GM12878 (cell line): ENCODE data around the gene SLC22A4. TPM values are rescaled to one million over a fixed set of nuclear protein-coding genes. Genes with fewer than 3 reads are reported as not detected.

Source experiments
- ATAC-seq: fragments of 200-7000 bp; cut with Tn5 transposase; 3 replicates; pipeline ENCODE4 v1.9.1; 2020; ENCODE audit warnings: mild to moderate bottlenecking, moderate library complexity
- Bru-seq: library from RNA; stranded (reverse); fragments of 400-500 nt; gene quantifications from one replicate; lab custom pipeline; 2021; lab: Mats Ljungman, UMichigan
- BruChase-seq, 2 experiments: library from RNA; stranded (reverse); fragments of 400-500 nt; gene quantifications; one replicate each; lab custom pipeline; 2021; lab: Mats Ljungman, UMichigan
- BruUV-seq: library from RNA; stranded (reverse); fragments of 400-500 nt; replicated peaks from 2 replicates; lab custom pipeline; 2021; lab: Mats Ljungman, UMichigan
- CTCF ChIA-PET: fragments of 300-600 bp; sonication (Branson Sonifier 250); formaldehyde crosslinking; extraction: SDS; loops from one replicate; lab custom pipeline; 2021; ENCODE audit warnings: inconsistent platforms; lab: Yijun Ruan, JAX
- POLR2A ChIA-PET: fragments of 350-600 bp; formaldehyde crosslinking; extraction: SDS; loops from one replicate; lab custom pipeline; 2021; ENCODE audit warnings: inconsistent platforms; lab: Charles Lee
- RAD21 ChIA-PET: fragments of 300-600 bp; sonication (Branson Sonifier 250); formaldehyde crosslinking; loops from one replicate; lab custom pipeline; 2023; ENCODE audit warnings: antibody characterized with exemption; ENCODE audit not compliant: unreplicated experiment; lab: Charles Lee
- SMC1A ChIA-PET: fragments of 300-600 bp; sonication (Branson Sonifier 250); formaldehyde crosslinking; loops from one replicate; lab custom pipeline; 2023; ENCODE audit not compliant: unreplicated experiment, uncharacterized antibody; lab: Charles Lee
- DNase-seq: peaks from one replicate; pipeline ENCODE4 v3.0.0-alpha.2; 2011; ENCODE audit warnings: low read depth, low spot score
- FAIRE-seq: peaks from 3 replicates; lab custom pipeline; 2011; peaks lifted over from hg19 to GRCh38; lab: Jason Lieb, UNC
- H2AFZ ChIP-seq: 2 replicates; pipeline ENCODE4 v1.6.0; 2011; ENCODE audit warnings: low read depth, low read length, control low read depth; ENCODE audit not compliant: control insufficient read depth
- H3K27ac ChIP-seq: 2 replicates; pipeline ENCODE4 v1.5.1; 2011; ENCODE audit warnings: control low read depth; ENCODE audit not compliant: control insufficient read depth, insufficient read depth
- H3K27me3 ChIP-seq, 2 experiments: replicated peaks in 1 of 2; 2 replicates each; pipeline versions ENCODE4 v1.6.0 to v1.6.1; 2011; ENCODE audit warnings: low read length in 1 of 2; ENCODE audit not compliant: control insufficient read depth in 2 of 2, insufficient read depth in 2 of 2
- H3K36me3 ChIP-seq, 2 experiments: 2 replicates each; pipeline ENCODE4 v1.5.1; 2011; ENCODE audit warnings: low read length in 1 of 2; ENCODE audit not compliant: control insufficient read depth in 2 of 2, insufficient read depth in 2 of 2
- H3K4me1 ChIP-seq: 2 replicates; pipeline ENCODE4 v1.6.1; 2011; ENCODE audit warnings: mild to moderate bottlenecking, low read length, moderate library complexity, mixed read lengths; ENCODE audit not compliant: control insufficient read depth, insufficient read depth
- H3K4me2 ChIP-seq: 2 replicates; pipeline ENCODE4 v1.6.0; 2011; ENCODE audit warnings: control low read depth; ENCODE audit not compliant: control insufficient read depth, insufficient read depth
- H3K4me3 ChIP-seq: fragments of 200-600 bp; sonication (generic); 2 replicates; pipeline ENCODE4 v1.5.1; 2016
- H3K79me2 ChIP-seq: 2 replicates; pipeline ENCODE4 v1.6.0; 2011; ENCODE audit warnings: low read length; ENCODE audit not compliant: control insufficient read depth, insufficient read depth
- H3K9ac ChIP-seq: 2 replicates; pipeline ENCODE4 v1.8.0; 2011; ENCODE audit warnings: low read length, control low read depth, mixed read lengths; ENCODE audit not compliant: control insufficient read depth, insufficient read depth
- H3K9me3 ChIP-seq: replicated peaks from 3 replicates; pipeline ENCODE4 v1.5.1; 2011; ENCODE audit warnings: mild to moderate bottlenecking, low read length; ENCODE audit not compliant: control insufficient read depth, insufficient read depth
- H4K20me1 ChIP-seq: 2 replicates; pipeline ENCODE4 v1.6.0; 2011; ENCODE audit not compliant: control insufficient read depth, insufficient read depth
- CBFB ChIP-seq: IDR thresholded peaks from 2 replicates; pipeline ENCODE4 v1.6.1; 2016; ENCODE audit warnings: antibody characterized with exemption, low read depth
- CHD1 ChIP-seq: IDR thresholded peaks from 2 replicates; pipeline ENCODE4 v1.6.1; 2012; ENCODE audit warnings: low read depth, low read length, improper control_type of control experiment
- CTCF ChIP-seq, 3 experiments: IDR thresholded peaks in 2 of 3; conservative IDR thresholded peaks in 1 of 3; 2 replicates each; pipeline ENCODE4 v1.5.1; 2011; ENCODE audit warnings: low read depth in 3 of 3, low read length in 3 of 3, mild to moderate bottlenecking in 3 of 3, control low read depth in 2 of 3, moderate library complexity in 2 of 3, inconsistent platforms in 1 of 3, mixed read lengths in 1 of 3; ENCODE audit not compliant: control insufficient read depth in 2 of 3, insufficient read depth in 1 of 3; ENCODE audit errors: extremely low read depth in 1 of 3
- GATAD2B ChIP-seq: fragments of 450-650 bp; conservative IDR thresholded peaks from 2 replicates; pipeline ENCODE4 v1.6.1; 2017; ENCODE audit warnings: low read depth, mild to moderate bottlenecking, moderate library complexity
- IKZF1 ChIP-seq: fragments of 450-650 bp; conservative IDR thresholded peaks from 2 replicates; pipeline ENCODE4 v1.6.1; 2017; ENCODE audit warnings: antibody characterized with exemption, mild to moderate bottlenecking
- IRF5 ChIP-seq: fragments of 450-650 bp; IDR thresholded peaks from 2 replicates; pipeline ENCODE4 v1.6.1; 2017; ENCODE audit warnings: borderline replicate concordance
- JUNB ChIP-seq: IDR thresholded peaks from 2 replicates; pipeline ENCODE4 v1.6.1; 2016; ENCODE audit warnings: antibody characterized with exemption, mild to moderate bottlenecking
- MAX ChIP-seq: IDR thresholded peaks from 2 replicates; pipeline ENCODE4 v1.6.1; 2012; ENCODE audit warnings: low read depth, low read length, improper control_type of control experiment
- MYB ChIP-seq: fragments of 150-350 bp; IDR thresholded peaks from 2 replicates; pipeline ENCODE4 v1.6.1; 2014; ENCODE audit warnings: mild to moderate bottlenecking, low read depth, low read length, borderline replicate concordance
- NFXL1 ChIP-seq: fragments of 450-650 bp; IDR thresholded peaks from 2 replicates; pipeline ENCODE4 v1.6.1; 2017; ENCODE audit warnings: antibody characterized with exemption, mild to moderate bottlenecking, borderline replicate concordance
- PAX5 ChIP-seq: IDR thresholded peaks from 2 replicates; pipeline ENCODE4 v1.6.1; 2011; ENCODE audit warnings: low read depth, low read length, borderline replicate concordance
- RFX5 ChIP-seq: IDR thresholded peaks from 2 replicates; pipeline ENCODE4 v1.6.1; 2011; ENCODE audit warnings: low read depth, low read length, improper control_type of control experiment
- SIX5 ChIP-seq: IDR thresholded peaks from 2 replicates; pipeline ENCODE4 v1.6.1; 2011; ENCODE audit warnings: mild to moderate bottlenecking, low read depth, low read length, moderate library complexity; ENCODE audit not compliant: severe bottlenecking
- TARDBP ChIP-seq: IDR thresholded peaks from 2 replicates; pipeline ENCODE4 v1.6.1; 2016; ENCODE audit warnings: borderline replicate concordance
- ZNF384 ChIP-seq: IDR thresholded peaks from 2 replicates; pipeline ENCODE4 v1.6.1; 2012; ENCODE audit warnings: low read depth, mild to moderate bottlenecking, low read length, improper control_type of control experiment, borderline replicate concordance
- WGBS: methylation state at CpG from one replicate; pipeline ENCODE4 v1.1.6; 2016; ENCODE audit warnings: low lambda C conversion rate; ENCODE audit not compliant: insufficient replicate concordance, insufficient coverage; ENCODE audit errors: missing lambda C conversion rate; 5-methylcytosine and 5-hydroxymethylcytosine counted together
- in situ Hi-C: fragments of 300-500 bp; cut with MboI; formaldehyde crosslinking; loops from 9 replicates; pipeline ENCODE4 v1.14.3; 2018; ENCODE audit warnings: mixed read lengths
- intact Hi-C: fragments of 100-400 bp; cut with micrococcal nuclease; formaldehyde crosslinking; loops from one replicate; pipeline ENCODE4 v1.14.2; 2022; ENCODE audit not compliant: unreplicated experiment
- long read RNA-seq, 2 experiments: library from polyadenylated mRNA; unstranded; transcript quantifications; one replicate each; pipeline ENCODE4 v2.0.0, GENCODE V29; 2019 to 2020
- polyA minus RNA-seq, 3 experiments: library from RNA; depleted of rRNA, polyadenylated mRNA; stranded (reverse); fragments of >200 nt; gene quantifications; 2 replicates each; pipeline ENCODE4 v1.2.3, GENCODE V29; 2011
- polyA plus RNA-seq, 11 experiments: library from polyadenylated mRNA; depleted of rRNA in 4 of 11; unstranded in 6 of 11; stranded (reverse) in 5 of 11; fragments of >200 nt; fragmentation: Nextera tagmentation in 4 of 11; fragmentation: Illumina TruSeq in 1 of 11; extraction: Ambion mirVana in 4 of 11; extraction: Trizol in 1 of 11; gene quantifications; 1 replicate in 1 of 11; 2 replicates in 10 of 11; pipeline versions ENCODE4 v1.2.1 to v1.2.3, GENCODE V29; 2011 to 2016; ENCODE audit warnings: inconsistent platforms in 2 of 11, missing spikeins in 2 of 11, low read depth in 1 of 11
- total RNA-seq, 4 experiments: library from RNA; depleted of rRNA in 3 of 4; stranded (reverse); fragments of >200 nt in 3 of 4; fragmentation: Illumina TruSeq in 1 of 4; extraction: Trizol in 1 of 4; gene quantifications; 2 replicates each; pipeline versions ENCODE4 v1.2.1 to v1.2.3, GENCODE V29; 2013 to 2021

The SLC22A4 gene
- total RNA-seq (2013; cell fraction: nucleolus; rRNA removed), result 0.44 TPM in 1 of 2 replicates, not detected in the other
- total RNA-seq (2014; rRNA removed), result 0.11 and 0.27 TPM in 2 replicates
- total RNA-seq (2014; rRNA removed; fragmentation: Illumina TruSeq; extraction: Trizol), result 0.09 TPM in 1 of 2 replicates, not detected in the other
- 0.13 and 0.21 TPM in 2 replicates for total RNA-seq (2021)
- not detected for polyA plus RNA-seq (2011; ENCODE audit: low read depth)
- 0.06 and 0.10 TPM in 2 replicates for polyA plus RNA-seq (2011; rRNA removed)
- polyA plus RNA-seq (2011; cell fraction: cytosol; rRNA removed), result 0.04 and 0.08 TPM in 2 replicates
- 0.29 and 0.39 TPM in 2 replicates for polyA plus RNA-seq (2011; cell fraction: nucleus; rRNA removed)
- 0.06 TPM in 1 of 2 replicates, not detected in the other for polyA plus RNA-seq (2012)
- 0.04 and 0.17 TPM in 2 replicates for polyA plus RNA-seq (2014; fragmentation: Illumina TruSeq; extraction: Trizol)
- under 1 TPM in 1 of 2 experiments, not detected in 1; 0.05 TPM for polyA plus RNA-seq (2014; fragmentation: Nextera tagmentation; extraction: Ambion mirVana)
- polyA plus RNA-seq (2014; rRNA removed), result 0.04 and 0.61 TPM in 2 replicates
- polyA plus RNA-seq (2016; fragmentation: Nextera tagmentation; extraction: Ambion mirVana), result under 1 TPM in 1 of 2 experiments, not detected in 1; 0.32 TPM
- 0.29 TPM in 1 of 2 replicates, not detected in the other for polyA minus RNA-seq (2011; rRNA and poly(A)+ RNA removed)
- 0.83 TPM in 1 of 2 replicates, not detected in the other for polyA minus RNA-seq (2011; cell fraction: cytosol; rRNA and poly(A)+ RNA removed)
- polyA minus RNA-seq (2011; cell fraction: nucleus; rRNA and poly(A)+ RNA removed), result 0.48 and 0.77 TPM in 2 replicates
- percentile 24 among the genes with signal in this experiment for Bru-seq, nascent RNA
- percentile 28 among the genes with signal in this experiment for BruChase-seq, experiment 1, labeled RNA remaining after a 6-hour chase
- percentile 21 among the genes with signal in this experiment for BruChase-seq, experiment 2, labeled RNA remaining after a 2-hour chase
- long read RNA-seq, experiment 1, partial matches to known transcripts, result 0 of 1 reads
- long read RNA-seq, experiment 1, other reads (novel, unspliced or antisense), result 1 of 1 reads
- long read RNA-seq, experiment 2, result 0 reads

- Histone ChIP-seq H3K4me3 (peak within 1 kb of the TSS; percentile 70), H3K79me2 (no peaks in the 10 kb centered on the region), H3K27ac (no peak within 1 kb of the TSS), H2AFZ (peak within 1 kb of the TSS; percentile 91), H3K4me1 (peaks cover 21% of the 10 kb centered on the region), H4K20me1 (no peaks in the 10 kb centered on the region; the same call in 1 of the 2 replicates), H3K4me2 (peak within 1 kb of the TSS; percentile 99), H3K9ac (peak within 1 kb of the TSS; percentile 58), H3K27me3 (peaks cover 4 to 22% of the 10 kb centered on the region in 2 experiments; a peak in 3 of 4 replicates), H3K36me3 (no peaks in the 10 kb centered on the region), H3K9me3 (no peaks in the 10 kb centered on the region)
- peak; percentile 88 for ATAC-seq
- intact Hi-C loops (no loop called here), in situ Hi-C loops (no loop called here)
- DNase-seq, result no peak
- no TSS peak for BruUV-seq
- CTCF ChIA-PET, result interaction anchor here (0.8 to 5.6 kb wide), 10 partner anchors 12 to 114 kb away, joined by 3 to 66 read pairs (median 8); no protein-coding TSS in a partner anchor
- RAD21 ChIA-PET, result interaction anchor here (0.6 to 4.9 kb wide), 18 partner anchors 10 to 434 kb away, joined by 3 to 38 read pairs (median 4); partner anchors contain the start of gene SLC22A5
- no peak for FAIRE-seq
- SMC1A ChIA-PET, result interaction anchor here (0.5 to 4.3 kb wide), 12 partner anchors 21 to 1026 kb away, joined by 3 to 38 read pairs (median 4); partner anchors contain the start of gene SLC22A5
- POLR2A ChIA-PET, result interaction anchor here (0.6 to 2.1 kb wide), 16 partner anchors 8 to 762 kb away, joined by 3 to 18 read pairs (median 4); partner anchors contain the start of gene P4HA2
- WGBS, result 2% methylated on average over 43 of the region's 63 CpGs
- TF ChIP-seq GATAD2B, result no peak; the same call in 1 of the 2 replicates
- no peak for TF ChIP-seq JUNB
- no peak for TF ChIP-seq CTCF (IDR thresholded peaks at IDR 0.05 in 2 of 3, conservative IDR thresholded peaks at IDR 0.05 in 1 of 3; ENCODE audit: control insufficient read depth in 2 of 3, extremely low read depth in 1 of 3, insufficient read depth in 1 of 3, low read depth in 3 of 3, low read length in 3 of 3)
- no peak for TF ChIP-seq ZNF384
- TF ChIP-seq IKZF1, result peak; percentile 55
- no peak for TF ChIP-seq PAX5
- TF ChIP-seq RFX5, result 0 out of 2 replicates have a peak, but pooled peaks have one; percentile 8
- TF ChIP-seq SIX5, result no peak
- TF ChIP-seq MYB, result no peak
- peak; percentile 49; the same call in 1 of the 2 replicates for TF ChIP-seq MAX
- TF ChIP-seq NFXL1, result no peak
- TF ChIP-seq IRF5, result no peak
- no peak for TF ChIP-seq CBFB
- peak; percentile 69; the same call in 1 of the 2 replicates for TF ChIP-seq CHD1
- TF ChIP-seq TARDBP, result no peak
Observed at GRCh38 chr5:132293992-132294727, at the start of gene SLC22A4. SLC22A4 (plus strand) TSS chr5:132294394; CDS start chr5:132294617, 223 bp downstream.
